ENCODE measurements around the gene KRABD2.

KRABD2 gene

GRCh38 chr17:8376271-8377067 lies at the start of gene KRABD2:
Gene KRABD2 (minus strand): TSS chr17:8376704.
- peak within 1 kb of the TSS; percentile 87 for H3K27ac ChIP-seq (ENCODE audit: low read depth, low read length)
- peak within 1 kb of the TSS; percentile 75 for H3K4me3 ChIP-seq (ENCODE audit: low read length)
- peaks cover 4% of the 10 kb centered on the region for H3K4me1 ChIP-seq (ENCODE audit: control insufficient read depth, insufficient read depth, low read length)
- H3K27me3 ChIP-seq (ENCODE audit: control insufficient read depth, insufficient read depth, low read length), result no peaks in the 10 kb centered on the region
- H3K36me3 ChIP-seq (ENCODE audit: control insufficient read depth, insufficient read depth, low read length), result peaks cover 14% of the 10 kb centered on the region
- peak within 1 kb of the TSS; percentile 25 for H3K9ac ChIP-seq (ENCODE audit: low read length)

GRCh38 chr17:8421571-8421970 lies 45.1 kb upstream of the KRABD2 start:
- no peak overlapping the region for H3K4me3 ChIP-seq (ENCODE audit: low read length)
- no peaks in the 10 kb centered on the region for H3K4me1 ChIP-seq (ENCODE audit: control insufficient read depth, insufficient read depth, low read length)
- H3K27ac ChIP-seq (ENCODE audit: low read depth, low read length), result no peak overlapping the region
- no peaks in the 10 kb centered on the region for H3K27me3 ChIP-seq (ENCODE audit: control insufficient read depth, insufficient read depth, low read length)
- H3K36me3 ChIP-seq (ENCODE audit: control insufficient read depth, insufficient read depth, low read length), result no peaks in the 10 kb centered on the region
- H3K9ac ChIP-seq (ENCODE audit: low read length), result no peak overlapping the region

- Histone ChIP-seq H3K27ac (ENCODE audit: low read depth, low read length) (no peak overlapping the region), H3K36me3 (ENCODE audit: control insufficient read depth, insufficient read depth, low read length) (no peaks in the 10 kb centered on the region), H3K27me3 (ENCODE audit: control insufficient read depth, insufficient read depth, low read length) (no peaks in the 10 kb centered on the region), H3K4me3 (ENCODE audit: low read length) (no peak overlapping the region), H3K9ac (ENCODE audit: low read length) (no peak overlapping the region), H3K4me1 (ENCODE audit: control insufficient read depth, insufficient read depth, low read length) (no peaks in the 10 kb centered on the region)
These were observed 43.8 kb upstream of the KRABD2 start for GRCh38 chr17:8420041-8420934.

- no peaks in the 10 kb centered on the region for H3K4me1 ChIP-seq (ENCODE audit: control insufficient read depth, insufficient read depth, low read length)
- no peak overlapping the region for H3K9ac ChIP-seq (ENCODE audit: low read length)
- no peaks in the 10 kb centered on the region for H3K27me3 ChIP-seq (ENCODE audit: control insufficient read depth, insufficient read depth, low read length)
- no peak overlapping the region for H3K4me3 ChIP-seq (ENCODE audit: low read length)
- no peak overlapping the region for H3K27ac ChIP-seq (ENCODE audit: low read depth, low read length)
- H3K36me3 ChIP-seq (ENCODE audit: control insufficient read depth, insufficient read depth, low read length), result no peaks in the 10 kb centered on the region
These were observed 42.8 kb upstream of the KRABD2 start for GRCh38 chr17:8419305-8419704.

- no peak overlapping the region for H3K9ac ChIP-seq (ENCODE audit: low read length)
- H3K36me3 ChIP-seq (ENCODE audit: control insufficient read depth, insufficient read depth, low read length), result no peaks in the 10 kb centered on the region
- H3K27ac ChIP-seq (ENCODE audit: low read depth, low read length), result no peak overlapping the region
- H3K27me3 ChIP-seq (ENCODE audit: control insufficient read depth, insufficient read depth, low read length), result no peaks in the 10 kb centered on the region
- H3K4me1 ChIP-seq (ENCODE audit: control insufficient read depth, insufficient read depth, low read length), result no peaks in the 10 kb centered on the region
- no peak overlapping the region for H3K4me3 ChIP-seq (ENCODE audit: low read length)
These were observed 42.0 kb upstream of the KRABD2 start for GRCh38 chr17:8418471-8418870.

- no peak overlapping the region for H3K4me3 ChIP-seq (ENCODE audit: low read length)
- H3K36me3 ChIP-seq (ENCODE audit: control insufficient read depth, insufficient read depth, low read length), result no peaks in the 10 kb centered on the region
- H3K4me1 ChIP-seq (ENCODE audit: control insufficient read depth, insufficient read depth, low read length), result no peaks in the 10 kb centered on the region
- no peak overlapping the region for H3K9ac ChIP-seq (ENCODE audit: low read length)
- no peak overlapping the region for H3K27ac ChIP-seq (ENCODE audit: low read depth, low read length)
- H3K27me3 ChIP-seq (ENCODE audit: control insufficient read depth, insufficient read depth, low read length), result no peaks in the 10 kb centered on the region
These were observed 41.3 kb upstream of the KRABD2 start for GRCh38 chr17:8417806-8418205.

- H3K36me3 ChIP-seq (ENCODE audit: control insufficient read depth, insufficient read depth, low read length), result no peaks in the 10 kb centered on the region
- H3K9ac ChIP-seq (ENCODE audit: low read length), result no peak overlapping the region
- no peaks in the 10 kb centered on the region for H3K27me3 ChIP-seq (ENCODE audit: control insufficient read depth, insufficient read depth, low read length)
- H3K4me1 ChIP-seq (ENCODE audit: control insufficient read depth, insufficient read depth, low read length), result no peaks in the 10 kb centered on the region
- H3K4me3 ChIP-seq (ENCODE audit: low read length), result no peak overlapping the region
- no peak overlapping the region for H3K27ac ChIP-seq (ENCODE audit: low read depth, low read length)
These were observed 37.4 kb upstream of the KRABD2 start for GRCh38 chr17:8413938-8414337.

- Histone ChIP-seq H3K27ac (ENCODE audit: low read depth, low read length) (no peak overlapping the region), H3K36me3 (ENCODE audit: control insufficient read depth, insufficient read depth, low read length) (no peaks in the 10 kb centered on the region), H3K4me1 (ENCODE audit: control insufficient read depth, insufficient read depth, low read length) (no peaks in the 10 kb centered on the region), H3K9ac (ENCODE audit: low read length) (no peak overlapping the region), H3K4me3 (ENCODE audit: low read length) (no peak overlapping the region), H3K27me3 (ENCODE audit: control insufficient read depth, insufficient read depth, low read length) (no peaks in the 10 kb centered on the region)
These were observed 36.8 kb upstream of the KRABD2 start for GRCh38 chr17:8413328-8413727.

- H3K27ac ChIP-seq (ENCODE audit: low read depth, low read length), result no peak overlapping the region
- no peak overlapping the region for H3K4me3 ChIP-seq (ENCODE audit: low read length)
- no peaks in the 10 kb centered on the region for H3K27me3 ChIP-seq (ENCODE audit: control insufficient read depth, insufficient read depth, low read length)
- no peaks in the 10 kb centered on the region for H3K4me1 ChIP-seq (ENCODE audit: control insufficient read depth, insufficient read depth, low read length)
- H3K36me3 ChIP-seq (ENCODE audit: control insufficient read depth, insufficient read depth, low read length), result no peaks in the 10 kb centered on the region
- H3K9ac ChIP-seq (ENCODE audit: low read length), result no peak overlapping the region
These were observed 35.6 kb upstream of the KRABD2 start for GRCh38 chr17:8412089-8412488.

GRCh38 chr17:8410883-8411238 lies 34.4 kb upstream of the KRABD2 start:
- no peaks in the 10 kb centered on the region for H3K4me1 ChIP-seq (ENCODE audit: control insufficient read depth, insufficient read depth, low read length)
- H3K27ac ChIP-seq (ENCODE audit: low read depth, low read length), result no peak overlapping the region
- no peaks in the 10 kb centered on the region for H3K27me3 ChIP-seq (ENCODE audit: control insufficient read depth, insufficient read depth, low read length)
- no peaks in the 10 kb centered on the region for H3K36me3 ChIP-seq (ENCODE audit: control insufficient read depth, insufficient read depth, low read length)
- H3K9ac ChIP-seq (ENCODE audit: low read length), result no peak overlapping the region
- H3K4me3 ChIP-seq (ENCODE audit: low read length), result no peak overlapping the region

- H3K4me1 ChIP-seq (ENCODE audit: control insufficient read depth, insufficient read depth, low read length), result no peaks in the 10 kb centered on the region
- no peak overlapping the region for H3K4me3 ChIP-seq (ENCODE audit: low read length)
- H3K9ac ChIP-seq (ENCODE audit: low read length), result no peak overlapping the region
These were observed 33.7 kb upstream of the KRABD2 start for GRCh38 chr17:8409966-8410882.

GRCh38 chr17:8408371-8408770 lies 31.9 kb upstream of the KRABD2 start:
- H3K4me3 ChIP-seq (ENCODE audit: low read length), result no peak overlapping the region
- H3K27me3 ChIP-seq (ENCODE audit: control insufficient read depth, insufficient read depth, low read length), result no peaks in the 10 kb centered on the region
- H3K27ac ChIP-seq (ENCODE audit: low read depth, low read length), result no peak overlapping the region
- H3K4me1 ChIP-seq (ENCODE audit: control insufficient read depth, insufficient read depth, low read length), result no peaks in the 10 kb centered on the region
- H3K9ac ChIP-seq (ENCODE audit: low read length), result no peak overlapping the region
- no peaks in the 10 kb centered on the region for H3K36me3 ChIP-seq (ENCODE audit: control insufficient read depth, insufficient read depth, low read length)

More at GRCh38 chr17:8409966-8410882, 33.7 kb upstream of the KRABD2 start:
- no peak overlapping the region for H3K27ac ChIP-seq (ENCODE audit: low read depth, low read length)
- no peaks in the 10 kb centered on the region for H3K36me3 ChIP-seq (ENCODE audit: control insufficient read depth, insufficient read depth, low read length)
- no peaks in the 10 kb centered on the region for H3K27me3 ChIP-seq (ENCODE audit: control insufficient read depth, insufficient read depth, low read length)
